Activated CD8-positive, alpha-beta memory T cell treated with anti-CD3 and anti-CD28 coated beads for 36 hours (primary cell): ENCODE results near the gene HGF. TPM values are rescaled to one million over a fixed set of nuclear protein-coding genes. Genes with fewer than 3 reads are reported as not detected.

ENCODE experiments used
- CTCF ChIA-PET: fragments of 350-600 bp; sonication (Branson Sonifier 250); formaldehyde crosslinking; loops from one replicate; lab custom pipeline; 2021; ENCODE audit warnings: antibody characterized with exemption; lab: Charles Lee
- POLR2A ChIA-PET: fragments of 350-600 bp; sonication (Branson Sonifier 250); formaldehyde crosslinking; loops from one replicate; lab custom pipeline; 2021; ENCODE audit warnings: antibody characterized with exemption; lab: Charles Lee
- total RNA-seq, 2 experiments: library from RNA; stranded (reverse); gene quantifications; one replicate each; pipeline ENCODE4 v1.2.3, GENCODE V29; 2021

The HGF gene
- total RNA-seq, 2 experiments from 2014 or later = not detected

- ChIA-PET CTCF (no interaction called here), POLR2A (no interaction called here)
These were observed 114.6 kb downstream of the HGF start for GRCh38 chr7:81655271-81655670.

DNA sequence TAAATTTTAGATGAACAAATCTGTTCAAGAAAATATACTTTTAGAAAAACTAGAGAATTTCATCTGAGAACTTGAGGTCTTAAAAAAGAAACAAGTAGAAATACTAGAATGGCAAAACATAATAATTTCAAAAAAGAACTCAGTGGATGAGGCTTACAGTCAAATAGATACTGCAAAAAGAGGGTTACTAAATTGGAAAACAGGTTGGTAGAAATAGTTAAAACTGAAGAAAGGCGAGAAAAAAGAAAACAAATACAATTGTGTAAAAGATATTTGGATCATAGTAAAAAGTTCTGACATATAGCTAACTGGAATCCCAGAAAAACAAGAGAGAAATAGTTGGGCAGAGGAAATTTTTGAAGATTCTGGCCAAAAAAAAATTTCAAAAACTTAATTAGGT lies 117.6 kb downstream of the HGF start:
- ChIA-PET CTCF (no interaction called here), POLR2A (no interaction called here)
